MM.1S (cell line): ENCODE data around the gene ACTBL2.

Source experiments
- CTCF ChIP-seq: fragments of 300-600 bp; sonication (generic); IDR thresholded peaks from 2 replicates; pipeline ENCODE4 v1.5.1; 2016; ENCODE audit warnings: antibody characterized with exemption, low read length, mixed read lengths
- EZH2 ChIP-seq: fragments of 300-600 bp; sonication (generic); optimal IDR thresholded peaks from 2 replicates; pipeline ENCODE3; 2017; ENCODE audit warnings: low read depth, mild to moderate bottlenecking, antibody characterized with exemption, low read length, mixed read lengths
- EZH2phosphoT487 ChIP-seq: fragments of 300-600 bp; sonication (generic); IDR thresholded peaks from 2 replicates; pipeline ENCODE4 v1.6.1; 2018; ENCODE audit warnings: antibody characterized with exemption, low read length

GRCh38 chr5:57476601-57477056, 6.0 kb downstream of the ACTBL2 start:
- TF ChIP-seq CTCF: no peak
- no peak for TF ChIP-seq EZH2phosphoT487
- TF ChIP-seq EZH2: no peak
